NCI-H1092 treated with DMSO at 0.1 percent for 48 hours (cell line): Measurements from ENCODE around the gene FKBP15.
"Not testable (repeated sequence)": the region's sequence is repeated elsewhere in the genome, so short reads cannot be mapped to it uniquely, and the experiment has no call there.

Experiments
- DNase-seq: peaks from one replicate; lab custom pipeline; 2025; lab: John Stamatoyannopoulos, UW

The FKBP15 gene

DNA sequence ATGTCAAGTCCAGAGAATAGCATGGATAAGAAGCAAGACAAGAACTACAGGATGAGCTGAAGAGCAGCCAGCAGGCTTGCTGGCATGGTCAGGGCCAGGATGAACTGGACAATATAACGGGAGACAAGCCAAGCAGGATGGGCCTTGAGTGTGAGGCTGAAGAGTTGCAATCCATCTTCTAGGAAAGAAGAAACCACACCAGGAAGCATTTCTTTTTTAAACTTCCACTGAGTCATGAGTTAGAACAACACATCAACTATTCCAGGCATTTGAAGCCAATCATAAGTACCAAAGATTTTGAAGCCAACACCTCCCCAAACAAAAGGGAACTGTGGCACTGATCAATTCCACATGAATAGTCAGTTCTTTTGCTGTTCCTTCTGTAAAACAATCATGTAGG lies 43.0 kb downstream of the FKBP15 start:
- DNase-seq = no peak

DNA sequence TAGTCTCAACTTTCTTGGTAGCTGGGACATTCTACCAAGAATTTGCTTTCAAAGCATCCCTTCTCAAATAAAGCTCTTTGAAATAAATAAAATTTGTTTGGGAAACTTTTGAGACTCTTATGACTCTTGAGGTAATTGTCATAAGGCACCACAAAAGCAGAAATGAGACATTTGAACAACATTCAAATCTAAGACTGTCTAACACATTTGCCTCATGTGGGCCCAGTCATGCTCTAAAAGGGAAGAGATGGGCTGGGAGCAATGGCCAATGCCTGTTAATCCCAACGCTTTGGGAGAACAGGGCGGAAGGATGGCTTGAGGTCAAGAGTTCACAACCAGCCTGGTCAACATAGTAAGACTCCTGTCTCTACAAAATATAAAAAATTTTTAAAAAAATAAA lies 43.8 kb downstream of the FKBP15 start:
- no peak for DNase-seq

DNA sequence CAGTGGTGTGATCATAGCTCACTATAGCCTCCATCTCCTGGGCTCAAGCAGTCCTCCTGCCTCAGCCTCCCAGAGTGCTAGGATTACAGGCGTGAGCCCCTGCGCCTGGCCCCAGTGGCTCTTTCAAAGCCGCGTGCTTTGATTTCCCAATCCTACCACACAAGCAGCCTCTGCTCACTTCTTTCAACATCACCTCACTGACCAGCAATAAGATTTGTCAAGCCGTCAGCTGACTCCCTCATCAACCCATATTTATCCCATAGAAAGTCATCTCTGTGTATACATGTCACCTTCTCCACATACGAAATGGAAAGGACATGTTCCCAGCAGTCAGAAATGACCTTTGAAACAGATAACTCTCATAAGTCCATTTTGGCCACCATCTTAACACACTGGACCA lies 44.3 kb downstream of the FKBP15 start:
- DNase-seq = no peak

DNA sequence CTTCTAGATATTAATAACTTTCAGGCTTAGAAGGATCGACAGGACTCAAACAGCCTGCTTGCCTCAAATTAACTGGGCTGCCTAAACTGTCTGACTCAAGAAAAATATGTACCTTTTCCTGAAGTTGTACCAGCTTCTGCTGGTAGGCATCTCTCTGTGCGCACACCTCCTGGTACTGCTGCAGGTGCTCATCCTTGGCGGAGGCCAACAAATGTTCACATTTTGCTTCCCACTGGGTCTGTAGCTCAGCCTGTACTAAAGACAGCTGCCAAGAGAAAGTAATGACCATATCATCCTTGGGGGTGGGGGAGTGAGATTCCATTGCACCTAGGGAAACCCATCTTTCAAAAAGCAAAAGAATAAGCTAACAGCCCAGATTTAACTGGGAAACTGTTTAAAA lies 47.7 kb downstream of the FKBP15 start:
- no peak for DNase-seq

DNA sequence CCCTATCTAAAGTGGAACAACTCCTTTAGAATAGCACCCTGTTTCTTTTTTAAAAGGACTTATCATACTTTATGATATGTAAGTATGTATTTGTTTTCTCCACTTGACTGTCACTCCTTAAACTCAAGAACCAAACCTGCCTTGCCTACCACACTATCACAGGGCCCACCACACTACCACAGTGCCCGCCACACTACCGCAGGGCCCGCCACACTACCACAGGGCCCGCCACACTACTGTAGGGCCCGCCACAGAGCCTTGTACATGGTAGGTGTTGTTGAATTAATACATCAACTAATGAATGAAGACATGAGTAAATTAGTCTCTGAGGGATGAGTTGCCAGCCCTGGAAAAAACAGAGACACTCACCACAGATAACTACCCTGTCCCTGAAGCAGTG lies 52.3 kb downstream of the FKBP15 start:
- DNase-seq = no peak

DNA sequence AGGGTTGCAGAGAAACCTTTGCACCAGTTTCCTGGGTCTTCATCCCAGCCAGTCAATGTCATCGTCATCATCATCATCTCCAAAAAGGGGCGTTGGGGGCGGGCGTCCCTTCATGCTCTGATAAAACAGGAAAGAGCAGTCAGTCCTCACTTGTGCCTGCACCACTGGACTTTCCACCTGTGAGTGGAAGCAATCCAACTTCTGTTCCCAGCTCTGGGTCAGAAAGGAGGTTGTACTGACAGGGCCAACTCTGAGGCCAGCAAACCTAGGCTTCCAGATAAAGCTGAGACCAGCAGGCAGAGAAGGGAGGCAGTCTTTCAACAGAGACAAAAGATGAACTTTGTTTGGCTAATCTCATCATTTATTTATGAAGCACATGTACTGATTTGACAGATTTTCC lies 55.0 kb downstream of the FKBP15 start:
- no peak for DNase-seq

DNA sequence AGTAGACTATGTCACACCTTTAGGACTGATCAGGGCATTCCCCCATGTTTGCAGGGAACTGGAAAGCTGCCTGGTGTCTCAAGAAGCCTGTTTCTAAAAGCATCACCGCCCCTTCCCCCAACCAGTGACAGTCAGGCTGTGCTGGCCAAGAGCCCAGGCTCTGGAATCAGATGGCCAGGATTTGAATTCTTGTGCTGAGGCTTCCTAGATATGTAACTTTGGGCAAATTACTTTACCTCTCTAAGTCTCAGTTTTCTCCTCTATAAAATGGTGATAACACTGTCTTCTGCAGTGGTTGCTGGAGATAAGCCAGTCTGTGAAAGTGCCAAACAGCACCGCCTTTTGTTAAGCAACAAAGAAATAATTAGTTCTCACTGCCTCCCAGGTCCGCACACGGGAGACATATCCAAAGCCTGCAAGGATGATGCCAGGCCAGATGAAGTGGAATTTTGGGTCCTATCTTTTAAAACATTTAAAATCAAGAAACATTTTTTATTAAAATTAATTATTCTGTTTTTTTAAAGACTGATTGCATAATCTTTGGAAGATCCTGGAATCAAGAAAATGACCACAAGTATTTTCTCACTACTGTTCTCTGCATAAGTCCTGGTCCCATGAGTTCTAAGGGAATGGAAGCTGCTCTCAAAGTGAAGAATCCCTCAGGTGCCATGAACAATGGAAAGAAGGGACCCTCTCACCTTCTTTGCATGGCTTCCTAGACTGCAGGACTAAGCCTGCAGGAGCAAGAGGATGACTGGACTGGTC lies 56.4 kb downstream of the FKBP15 start:
- DNase-seq = no peak

DNA sequence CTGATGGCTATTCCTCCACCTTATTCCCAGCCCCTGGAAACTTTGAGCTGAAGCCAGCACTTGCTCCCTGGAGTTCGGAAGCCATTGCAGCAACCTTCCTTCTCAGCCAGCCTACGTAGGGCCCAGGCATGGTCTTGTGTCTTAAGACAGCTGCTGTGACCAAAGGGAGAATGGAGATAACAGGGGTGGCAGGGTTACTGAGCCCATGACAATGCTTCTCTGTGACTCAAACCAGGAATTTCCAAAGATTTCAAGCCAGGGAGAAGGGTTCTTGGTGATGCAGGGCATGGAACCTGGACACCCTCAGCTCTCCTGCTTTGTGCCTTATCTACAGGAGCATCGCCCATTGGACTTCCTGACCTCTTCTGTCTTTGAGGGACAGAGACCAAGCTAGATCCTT lies 58.1 kb downstream of the FKBP15 start:
- DNase-seq = no peak

DNA sequence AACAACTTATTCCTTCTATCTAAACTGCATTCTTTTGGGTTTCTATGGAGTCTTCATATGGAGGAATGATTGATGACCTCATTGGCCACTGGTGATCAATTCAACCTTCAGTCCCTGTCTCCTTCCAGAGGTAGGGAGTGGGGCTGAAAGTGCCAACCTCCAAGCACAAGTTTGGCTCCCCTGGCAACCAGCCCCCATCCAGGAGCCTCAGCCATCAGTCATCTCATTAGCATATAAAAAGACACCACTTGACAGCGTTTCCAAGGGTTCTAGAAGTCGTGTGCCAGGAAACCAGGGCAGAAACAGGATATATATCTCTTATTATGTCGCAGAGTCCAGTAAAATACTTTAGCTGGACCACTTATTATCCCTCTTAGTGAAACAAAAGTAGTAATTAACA lies 60.5 kb downstream of the FKBP15 start:
- DNase-seq = peak; percentile 2

DNA sequence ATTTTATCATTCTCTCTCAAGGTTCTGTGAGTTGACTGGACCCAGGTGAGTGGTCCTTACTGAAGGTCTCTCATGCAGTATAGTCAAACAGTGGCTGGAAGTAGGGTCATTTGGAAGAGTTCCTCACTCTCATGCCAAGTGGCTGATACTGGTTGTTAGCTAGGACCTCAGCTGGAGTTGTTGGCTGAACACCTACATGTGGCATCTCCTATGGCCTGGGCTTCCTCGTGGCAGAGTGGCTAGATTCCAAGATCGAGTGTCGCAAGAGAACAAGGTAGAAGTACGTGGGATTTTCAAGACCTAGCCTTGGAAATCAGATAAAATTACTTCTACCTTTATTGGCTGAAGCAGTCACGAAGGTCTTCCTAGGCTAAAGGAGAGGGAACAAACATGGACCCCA lies 62.6 kb downstream of the FKBP15 start:
- no peak for DNase-seq

DNA sequence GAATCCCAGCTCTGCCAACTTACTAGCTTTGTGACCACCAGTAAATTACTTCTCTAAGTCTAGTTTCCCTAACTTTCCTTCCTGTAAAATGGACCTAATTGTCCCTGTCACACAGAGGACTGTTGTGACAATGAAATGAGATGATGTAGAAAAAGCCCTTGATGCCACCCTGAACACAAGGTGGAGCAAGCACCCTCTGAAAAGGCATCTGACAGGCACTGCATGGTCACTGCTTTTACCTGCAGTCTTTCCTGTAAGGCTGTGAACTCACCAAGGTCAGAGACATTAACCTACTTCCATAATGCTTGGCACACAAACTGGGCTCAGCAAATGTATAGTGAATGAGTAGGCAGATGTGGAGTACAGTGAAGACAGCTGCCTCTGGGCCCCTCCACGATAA lies 64.2 kb downstream of the FKBP15 start:
- no peak for DNase-seq

DNA sequence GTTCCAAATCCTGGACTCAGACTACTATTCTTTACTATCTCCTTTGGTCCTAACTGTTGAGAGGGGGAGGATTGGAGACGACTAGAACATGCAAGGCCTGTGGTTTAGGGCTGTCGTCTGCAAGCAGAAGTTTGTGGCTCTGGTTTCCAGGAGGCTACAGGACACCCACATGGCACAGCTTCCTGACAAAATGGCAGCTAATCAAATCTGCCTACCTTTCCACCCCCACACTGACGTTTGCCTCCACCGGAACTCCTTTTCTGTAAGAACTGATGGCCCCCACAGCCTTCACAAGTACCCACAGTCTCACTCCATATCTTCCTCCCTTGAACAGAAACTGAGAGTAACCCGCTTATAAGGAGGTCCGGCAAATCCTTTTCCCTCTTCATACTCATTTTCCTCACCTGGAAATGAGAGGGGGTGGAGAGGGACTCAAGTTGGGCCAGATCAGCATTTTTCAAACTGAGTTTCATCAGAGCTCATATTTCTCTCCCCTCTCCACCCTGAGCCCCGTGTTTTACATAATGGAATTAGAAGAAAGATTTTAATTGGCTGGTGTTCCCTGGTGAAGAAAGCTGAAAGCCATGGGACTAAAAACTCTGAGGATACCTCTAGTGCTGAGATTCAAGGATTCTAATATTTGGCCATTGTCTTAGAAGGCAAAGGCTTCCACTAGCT lies 65.0 kb downstream of the FKBP15 start:
- DNase-seq = no peak

DNA sequence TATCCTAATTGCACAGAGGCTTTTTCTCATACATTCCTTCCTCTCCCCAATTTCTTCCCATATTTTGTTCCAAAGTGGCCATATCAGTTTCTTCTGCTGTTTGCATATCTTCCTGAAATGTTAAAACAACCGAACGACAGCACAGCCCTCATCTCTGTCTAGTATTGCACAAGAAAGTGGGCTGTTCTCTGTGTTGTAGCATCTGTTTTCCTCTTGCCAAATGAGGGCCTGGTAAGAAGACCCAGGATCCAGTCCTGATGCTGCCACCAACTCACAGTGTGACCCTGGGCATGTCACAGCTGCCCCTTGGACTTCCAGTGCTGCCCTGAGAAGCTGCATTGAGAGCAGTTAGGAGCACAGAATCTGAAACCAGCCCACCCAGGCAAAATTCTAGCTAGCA lies 66.1 kb downstream of the FKBP15 start:
- no peak for DNase-seq

DNA sequence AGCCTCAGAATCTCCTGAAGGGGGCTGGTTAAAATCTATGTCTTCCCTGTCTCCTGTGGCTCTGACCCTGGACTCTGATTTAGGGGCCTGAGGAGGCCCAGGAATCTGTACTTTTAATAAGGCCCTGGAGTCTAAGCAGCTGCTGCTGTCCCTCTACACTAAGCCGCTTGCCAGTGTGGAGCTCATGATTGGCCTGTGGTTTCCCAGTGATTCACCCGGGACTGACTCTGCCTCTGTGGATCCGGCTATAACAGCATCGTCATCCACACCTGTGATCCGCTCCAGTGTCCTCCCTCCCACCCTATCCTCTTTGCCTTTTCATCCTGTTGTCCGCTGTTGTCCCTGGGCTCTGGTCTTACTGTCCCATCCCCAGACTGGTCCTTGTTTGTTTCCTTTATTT lies 66.6 kb downstream of the FKBP15 start:
- DNase-seq = no peak

DNA sequence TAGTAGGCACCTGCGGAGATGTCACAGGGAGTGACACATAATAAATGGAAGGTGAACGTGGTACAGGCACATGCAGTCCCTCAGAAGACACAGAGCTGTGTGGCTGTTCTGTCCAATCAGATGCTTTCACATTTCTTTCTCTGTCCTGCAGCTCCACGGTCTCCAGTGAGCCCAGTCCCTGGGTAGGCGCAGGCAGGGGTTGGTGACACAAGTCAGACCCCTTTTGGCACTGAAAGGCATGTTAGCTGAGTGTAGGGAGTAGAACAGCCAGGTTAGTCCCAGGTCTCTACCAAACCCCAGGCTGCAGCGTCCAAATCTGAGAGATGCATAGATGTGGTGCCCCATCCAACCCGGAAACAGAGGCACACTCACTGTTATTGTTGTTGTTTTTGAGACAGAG lies 67.5 kb downstream of the FKBP15 start:
- no peak for DNase-seq

DNA sequence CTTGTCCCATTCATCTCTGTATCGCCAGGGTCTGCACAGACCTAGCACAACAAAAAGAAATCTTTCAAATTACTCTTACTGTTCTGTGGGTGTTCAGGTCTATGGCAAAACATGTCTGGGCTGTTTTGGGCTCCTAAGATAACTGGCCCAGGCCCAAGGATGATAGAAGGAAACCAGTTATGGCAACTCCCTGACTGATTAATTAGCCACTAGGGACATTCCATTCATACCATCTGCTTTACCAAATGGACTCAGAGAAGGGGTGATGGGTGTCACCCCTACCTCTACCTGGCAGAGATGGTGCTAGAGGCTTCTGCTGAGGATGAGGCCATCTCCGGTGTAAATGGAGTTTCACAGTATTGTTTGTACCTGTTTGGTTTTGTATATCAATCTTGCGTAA lies 68.4 kb downstream of the FKBP15 start:
- no peak for DNase-seq

DNA sequence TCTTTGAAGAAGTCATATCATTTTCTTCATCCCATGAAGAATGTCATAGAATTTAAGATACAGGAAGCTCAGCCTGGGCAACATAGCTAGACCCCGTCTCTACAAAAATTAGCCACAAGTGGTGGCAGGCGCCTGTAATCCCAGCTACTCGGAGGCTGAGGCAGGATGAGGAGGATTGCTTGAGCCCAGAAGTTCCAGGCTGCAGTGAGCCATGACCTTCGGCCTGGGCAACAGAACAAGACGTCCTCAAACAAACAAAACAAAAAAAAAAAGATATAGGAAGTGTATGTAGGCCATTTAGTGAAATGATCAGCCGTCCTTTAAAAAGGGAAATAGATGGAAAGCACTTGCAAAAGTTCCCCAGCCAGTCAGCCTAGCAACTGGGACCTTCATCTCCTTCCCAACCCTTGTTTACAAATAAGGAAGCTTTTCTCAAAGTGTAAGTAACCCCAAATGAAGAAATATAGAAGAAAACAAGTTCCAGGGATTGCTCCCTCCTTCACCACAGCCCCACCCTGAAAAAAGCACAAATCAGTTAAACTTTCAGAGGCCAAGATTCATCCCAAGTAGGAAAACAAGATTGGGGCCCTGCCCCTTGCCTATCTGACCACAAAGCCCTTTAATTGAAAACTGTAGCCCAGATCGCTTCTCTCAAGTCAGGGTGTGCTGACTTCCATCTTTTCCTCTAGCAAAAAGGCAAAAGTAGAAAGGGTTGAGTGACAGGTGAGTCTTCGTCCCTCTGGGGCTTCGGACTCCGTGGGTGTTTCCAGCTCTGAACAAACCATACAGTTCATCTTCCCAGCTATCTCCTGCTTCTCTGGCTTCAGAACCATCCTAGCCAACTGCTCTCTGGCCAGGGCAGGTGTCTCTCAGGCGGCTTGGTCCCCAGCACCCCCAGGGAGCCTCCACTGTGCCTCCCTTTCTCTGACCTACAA lies 69.1 kb downstream of the FKBP15 start:
- DNase-seq = no peak

DNA sequence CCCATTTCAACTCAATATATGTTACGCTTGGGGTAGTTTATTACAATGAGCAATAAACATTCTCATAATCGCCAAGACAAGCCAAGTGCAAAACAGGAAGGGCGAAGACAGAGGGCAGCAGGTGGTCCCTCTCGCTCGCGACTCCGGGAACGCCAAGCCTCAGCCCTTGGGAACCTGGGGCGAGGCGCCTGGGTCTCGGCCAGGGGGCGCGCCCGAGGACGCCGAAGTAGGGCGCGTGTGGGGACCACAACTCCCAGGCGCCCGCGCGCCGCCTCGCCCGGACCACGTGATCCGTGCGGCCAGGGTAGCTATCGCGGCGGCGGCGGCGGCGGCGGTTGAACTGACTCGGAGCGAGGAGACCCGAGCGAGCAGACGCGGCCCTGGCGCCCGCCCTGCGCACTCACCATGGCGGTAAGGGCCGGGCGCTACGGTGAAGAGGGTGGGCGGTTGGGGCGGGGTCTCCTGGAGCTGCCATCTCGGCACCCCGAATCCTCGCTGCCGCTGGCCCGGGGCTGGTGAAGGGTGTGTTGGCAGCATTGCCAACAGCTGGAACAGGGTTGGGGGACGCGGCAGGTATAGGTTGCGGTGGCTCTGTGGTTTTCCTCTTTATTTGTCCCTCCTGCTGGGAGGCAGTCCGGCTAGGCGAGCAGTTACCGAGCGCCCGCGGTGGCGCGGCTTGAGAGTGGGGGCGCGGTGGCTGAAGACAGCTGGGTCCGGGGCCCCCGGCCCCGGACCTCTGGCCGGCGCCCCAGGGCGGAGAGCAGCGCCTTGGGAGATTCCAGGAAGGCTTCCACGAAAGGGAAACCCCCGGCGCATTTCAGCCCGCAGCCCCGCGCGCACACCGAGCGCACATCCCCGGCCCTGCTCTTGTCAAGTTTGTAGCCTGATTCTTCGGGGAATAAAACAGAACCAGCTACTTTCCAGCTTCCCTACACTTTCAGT lies 70.1 kb downstream of the FKBP15 start, which contains the start of gene SLC31A2:
SLC31A2 (plus strand) TSS at position 338 of the 942 bp plus-strand sequence; CDS start at position 406, 68 bp downstream.
- DNase-seq = peak; percentile 86

DNA sequence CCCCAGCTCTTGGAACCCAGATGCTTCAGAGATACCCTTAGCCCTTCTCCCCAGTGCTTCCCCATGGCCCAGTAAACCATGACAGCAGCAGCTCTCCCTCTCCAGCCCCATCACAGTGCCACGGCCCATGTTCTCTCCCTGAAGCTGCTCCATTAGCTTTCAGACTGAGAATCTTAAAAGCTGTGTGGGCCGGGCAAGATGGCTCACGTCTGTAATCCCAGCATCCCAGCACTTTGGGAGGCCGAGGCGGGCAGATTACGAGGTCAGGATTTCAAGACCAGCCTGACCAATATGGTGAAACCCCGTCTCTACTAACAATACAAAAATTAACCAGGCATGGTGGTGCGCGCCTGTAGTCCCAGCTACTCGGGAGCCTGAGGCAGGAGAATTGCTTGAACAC lies 71.5 kb downstream of the FKBP15 start:
- DNase-seq = not testable (repeated sequence)

DNA sequence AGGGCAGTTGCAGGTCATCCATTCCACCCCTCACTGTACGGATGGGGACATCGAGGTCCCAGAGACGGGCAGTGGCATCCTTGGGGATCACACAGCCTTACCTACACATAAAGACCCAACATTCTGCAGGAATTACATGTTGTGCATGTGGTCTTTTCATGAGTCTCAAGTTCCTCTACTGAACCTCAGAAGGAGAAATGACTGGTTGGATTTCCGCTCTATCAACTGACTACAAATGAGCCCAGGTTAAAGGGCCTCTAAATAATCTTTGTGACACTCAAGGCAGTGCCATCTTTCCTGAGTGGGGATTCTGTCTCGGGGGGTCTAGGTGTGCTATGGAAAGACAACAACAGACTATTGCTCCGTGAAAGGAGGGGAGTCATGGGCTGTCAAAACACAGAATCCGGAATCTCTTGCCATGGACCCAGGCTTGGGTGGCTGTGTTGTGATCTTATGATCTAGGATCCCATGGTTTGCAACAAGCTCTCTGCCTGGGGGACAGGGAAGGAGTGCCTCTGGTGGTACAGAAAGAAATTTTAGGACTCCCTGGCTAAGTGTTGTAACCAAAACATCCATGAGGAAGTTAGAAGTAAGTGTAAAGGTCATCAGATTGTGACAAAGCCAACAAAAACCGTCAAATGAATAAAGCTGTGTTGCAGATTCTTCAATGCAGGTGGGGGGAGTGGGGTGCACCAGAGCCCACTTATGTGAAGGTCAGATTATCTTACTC lies 72.1 kb downstream of the FKBP15 start:
- no peak for DNase-seq

DNA sequence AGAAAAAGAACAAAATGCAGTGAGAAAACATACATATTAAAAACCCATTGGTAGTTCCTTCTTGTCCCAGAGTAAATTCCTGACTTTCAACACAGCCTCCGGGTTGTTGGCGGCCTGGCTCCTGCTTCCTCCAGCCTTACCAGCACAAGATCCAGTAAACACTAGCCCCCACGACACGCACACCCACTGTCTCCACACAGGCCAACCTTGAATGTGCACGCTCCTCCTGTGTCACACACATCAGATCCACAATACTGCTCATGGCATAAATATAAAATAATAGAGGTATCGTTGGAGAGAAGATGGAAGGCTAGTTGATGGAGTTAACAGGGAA lies 72.7 kb downstream of the FKBP15 start:
- DNase-seq = no peak
